ENCODE measurements around the gene SLC35G6.

SLC35G6 gene

DNA sequence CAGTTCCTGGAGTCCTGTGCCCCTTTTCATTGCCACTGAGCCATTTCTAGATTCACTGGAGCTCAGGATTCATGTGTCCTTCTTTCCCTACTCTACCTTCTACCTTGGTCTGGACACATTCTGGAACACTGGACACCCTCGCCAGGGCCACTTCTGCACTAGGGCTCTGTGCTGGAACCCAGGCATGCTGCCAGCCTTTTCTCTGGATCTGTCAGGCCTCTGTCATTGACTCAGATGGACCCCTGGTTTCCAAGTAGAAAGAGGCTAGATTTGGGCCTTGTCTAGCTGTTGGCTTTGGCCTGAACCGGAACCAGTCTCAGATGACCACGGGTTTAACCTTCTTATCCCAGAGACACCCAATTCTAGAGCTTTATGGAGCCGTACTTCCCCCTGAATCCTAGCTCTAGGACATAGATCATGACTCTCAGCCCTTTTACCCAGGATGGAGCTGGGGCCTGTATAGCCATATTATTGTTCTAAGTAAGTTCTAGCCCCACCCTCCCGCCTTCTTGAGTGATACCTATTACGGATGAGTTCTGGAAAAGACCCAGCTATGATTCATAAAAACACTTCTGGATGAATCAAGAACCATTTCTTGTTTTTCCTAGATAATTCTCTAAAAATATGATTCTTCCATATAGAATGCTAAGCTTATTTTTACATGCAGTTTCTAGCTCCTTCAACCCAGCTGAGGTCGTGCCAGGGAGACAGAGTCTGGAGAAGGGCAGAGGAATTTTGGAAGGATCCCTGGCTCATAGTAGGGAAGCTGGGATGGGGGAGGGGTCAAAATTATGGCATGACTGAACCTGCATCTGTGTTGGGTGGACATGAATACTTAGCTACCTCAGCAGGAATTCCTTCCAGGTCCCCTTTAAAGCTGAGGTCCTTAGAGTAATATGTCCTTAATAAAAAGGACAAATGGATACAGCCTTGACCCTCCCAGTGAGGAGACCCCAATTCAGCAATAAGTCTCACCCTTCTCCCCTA, 37.5 kb upstream of the SLC35G6 start:
- H3K27me3 Mint-ChIP-seq: peaks cover 86% of the 10 kb centered on the region
- no peak for ATAC-seq
- no peak overlapping the region for H3K4me3 Mint-ChIP-seq
- H3K27ac Mint-ChIP-seq: no peak overlapping the region
- H3K4me1 Mint-ChIP-seq: peaks cover 29% of the 10 kb centered on the region
- peaks cover 3% of the 10 kb centered on the region for H3K36me3 Mint-ChIP-seq
- H3K9me3 Mint-ChIP-seq: no peaks in the 10 kb centered on the region

DNA sequence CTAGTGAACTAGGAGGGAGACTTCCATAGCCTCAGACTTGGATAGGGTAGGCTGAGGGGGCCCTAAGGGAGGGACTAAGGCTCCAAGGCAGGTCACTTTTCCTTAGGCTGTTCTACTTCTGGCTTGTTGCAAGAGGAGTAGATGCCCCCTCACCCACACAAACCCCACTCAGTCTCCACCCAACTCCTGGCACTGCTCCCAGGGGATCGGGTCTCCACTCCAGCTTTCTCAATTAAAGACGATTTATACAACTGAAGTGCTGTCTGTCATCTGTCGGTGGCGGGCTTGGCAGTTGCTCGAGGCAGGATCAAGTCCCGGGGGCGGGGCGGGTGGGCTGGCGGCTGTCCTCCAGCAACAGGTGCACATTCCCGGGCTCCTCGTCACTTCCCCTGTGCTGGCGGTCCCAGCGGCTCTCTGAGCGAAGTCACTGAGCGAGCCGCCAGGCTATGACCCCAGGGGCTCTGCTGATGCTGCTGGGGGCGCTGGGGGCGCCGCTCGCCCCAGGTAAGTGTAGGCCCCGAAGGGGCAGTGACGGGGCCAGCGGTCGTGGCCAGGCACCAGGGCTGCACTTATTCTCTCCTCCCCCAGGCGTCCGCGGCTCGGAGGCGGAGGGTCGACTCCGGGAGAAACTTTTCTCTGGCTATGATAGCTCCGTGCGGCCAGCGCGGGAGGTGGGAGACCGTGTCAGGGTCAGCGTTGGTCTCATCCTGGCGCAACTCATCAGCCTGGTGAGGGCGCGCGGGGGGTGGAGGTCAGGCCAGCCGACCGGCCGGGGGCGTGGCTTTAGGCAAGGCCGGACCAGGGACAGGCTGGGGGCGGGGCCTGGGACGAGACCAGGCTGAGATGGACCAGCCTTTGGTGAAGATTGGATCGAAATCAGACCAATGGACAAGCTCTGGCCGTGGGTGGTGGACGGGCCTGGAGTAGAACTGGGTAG, 36.3 kb upstream of the SLC35G6 start, which contains the start of gene CHRNB1:
CHRNB1 (plus strand) TSS at position 380 of the 937 bp plus-strand sequence; CDS start at position 447, 67 bp downstream.
- Mint-ChIP-seq H3K27ac (peak within 1 kb of the TSS; percentile 17), H3K9me3 (no peaks in the 10 kb centered on the region), H3K4me3 (peak within 1 kb of the TSS; percentile 74), H3K4me1 (peaks cover 21% of the 10 kb centered on the region), H3K27me3 (peaks cover 86% of the 10 kb centered on the region), H3K36me3 (no peaks in the 10 kb centered on the region)
- ATAC-seq: peak; percentile 40

DNA sequence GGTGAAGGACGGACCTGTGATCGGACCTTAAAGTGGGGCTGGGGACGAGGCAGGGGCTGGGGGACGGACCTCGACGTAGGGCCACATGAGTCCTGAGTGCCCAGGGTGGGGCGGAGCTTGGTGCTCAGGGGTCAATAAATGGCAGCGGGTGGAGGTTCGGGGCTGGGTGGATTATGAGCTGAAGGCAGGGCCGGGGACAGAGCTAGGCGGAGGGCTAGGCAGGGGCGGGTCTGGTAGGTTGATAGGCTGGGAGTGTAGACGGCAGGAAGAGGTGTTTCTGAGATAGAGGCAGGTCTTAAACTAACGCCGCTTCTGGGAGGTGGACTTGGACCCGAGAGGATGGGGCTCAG, 35.7 kb upstream of the SLC35G6 start:
- Mint-ChIP-seq H3K27ac (peak overlapping the region; percentile 17), H3K27me3 (peaks cover 79% of the 10 kb centered on the region), H3K36me3 (no peaks in the 10 kb centered on the region), H3K9me3 (no peaks in the 10 kb centered on the region), H3K4me1 (peaks cover 15% of the 10 kb centered on the region), H3K4me3 (peak overlapping the region; percentile 74)
- peak; percentile 32 for ATAC-seq

DNA sequence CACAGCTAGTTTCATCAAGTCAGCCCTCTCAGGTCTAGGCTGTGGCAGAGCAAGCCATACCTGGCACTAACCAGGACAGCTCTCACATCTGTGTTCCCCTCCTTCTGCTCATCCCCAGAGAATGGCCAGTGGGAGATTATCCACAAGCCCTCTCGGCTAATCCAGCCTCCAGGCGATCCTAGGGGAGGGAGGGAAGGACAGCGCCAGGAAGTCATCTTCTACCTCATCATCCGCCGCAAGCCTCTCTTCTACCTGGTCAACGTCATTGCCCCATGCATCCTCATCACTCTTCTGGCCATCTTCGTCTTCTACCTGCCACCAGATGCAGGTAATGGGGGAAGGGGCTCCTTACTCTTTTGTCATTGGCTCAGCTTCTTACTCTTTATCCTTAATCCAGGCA, 32.8 kb upstream of the SLC35G6 start:
- Mint-ChIP-seq H3K27me3 (peaks cover 56% of the 10 kb centered on the region), H3K4me1 (peaks cover 12% of the 10 kb centered on the region), H3K27ac (no peak overlapping the region), H3K36me3 (no peaks in the 10 kb centered on the region), H3K4me3 (no peak overlapping the region), H3K9me3 (no peaks in the 10 kb centered on the region)
- no peak for ATAC-seq

DNA sequence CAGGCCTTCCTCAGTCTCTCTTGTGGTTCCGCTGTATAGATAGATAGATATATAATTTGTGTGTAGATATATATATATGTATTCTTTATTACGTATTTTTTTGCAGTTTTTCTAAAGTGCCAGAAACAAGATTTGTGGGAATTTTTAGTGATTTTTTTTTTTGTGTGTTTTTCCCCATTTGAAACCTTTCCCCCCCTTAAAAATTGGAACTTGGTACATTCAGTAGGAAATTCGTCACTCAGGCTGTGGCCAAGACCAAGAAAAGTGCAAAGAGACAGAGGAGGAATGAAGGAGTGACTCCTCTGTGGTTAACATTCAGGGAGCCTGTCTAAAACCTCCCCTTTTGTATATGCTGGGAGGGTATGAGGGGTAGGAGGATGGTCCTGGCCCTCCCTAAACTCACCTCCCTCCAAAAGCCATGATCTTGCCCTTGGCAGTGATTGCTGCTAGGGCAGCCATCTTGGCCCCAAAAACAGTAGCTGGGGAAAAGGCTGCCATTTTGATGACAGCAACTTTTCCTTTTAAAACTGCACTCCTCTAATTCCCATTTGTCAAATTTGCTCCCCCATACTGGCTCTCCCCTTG, 21.2 kb upstream of the SLC35G6 start:
- Mint-ChIP-seq H3K9me3 (no peaks in the 10 kb centered on the region), H3K27ac (no peak overlapping the region), H3K27me3 (no peaks in the 10 kb centered on the region), H3K36me3 (peaks cover 30% of the 10 kb centered on the region), H3K4me1 (peaks cover 7% of the 10 kb centered on the region), H3K4me3 (no peak overlapping the region)
- no peak for ATAC-seq

DNA sequence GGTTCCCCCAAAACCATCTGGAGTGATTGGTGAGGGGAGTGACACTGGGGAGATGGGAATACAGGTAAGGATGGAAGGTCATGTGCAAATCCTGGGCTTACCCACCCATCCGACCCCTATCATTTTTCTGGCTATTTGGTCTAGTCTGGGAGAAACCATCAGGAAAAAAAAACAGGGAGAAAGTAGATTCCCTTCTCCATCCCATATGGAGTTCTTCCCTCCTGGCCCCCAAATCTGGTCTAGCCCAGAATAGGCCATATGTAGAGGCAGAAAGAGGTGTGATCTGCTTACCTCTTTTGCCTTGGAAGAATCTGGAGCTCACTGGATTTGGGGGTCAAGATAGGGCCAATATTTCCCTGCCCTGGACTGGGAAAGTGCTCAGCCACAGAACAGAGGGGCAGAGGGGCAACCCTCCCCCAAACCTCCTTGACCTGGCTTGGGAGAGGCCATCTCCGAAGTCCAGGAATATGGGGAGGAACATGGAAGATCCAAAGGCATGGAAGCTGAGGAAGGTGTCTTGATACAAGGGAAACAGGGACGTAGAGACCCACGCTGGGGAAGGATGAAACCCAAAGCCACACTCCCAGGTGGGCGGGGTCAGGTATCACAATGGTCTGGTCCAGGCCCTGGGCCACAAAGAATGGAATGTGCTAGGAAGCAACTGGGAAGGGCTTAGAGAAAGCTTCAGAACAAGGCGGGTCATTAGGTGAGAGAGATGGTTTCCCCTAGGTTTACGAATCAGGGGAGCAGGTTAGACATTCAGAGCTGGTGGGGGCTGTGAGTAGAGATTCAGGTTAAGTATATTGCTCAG, 20.2 kb upstream of the SLC35G6 start:
- no peak overlapping the region for H3K27ac Mint-ChIP-seq
- H3K9me3 Mint-ChIP-seq: no peaks in the 10 kb centered on the region
- no peaks in the 10 kb centered on the region for H3K27me3 Mint-ChIP-seq
- no peak for ATAC-seq
- H3K4me3 Mint-ChIP-seq: no peak overlapping the region
- peaks cover 9% of the 10 kb centered on the region for H3K4me1 Mint-ChIP-seq
- peaks cover 38% of the 10 kb centered on the region for H3K36me3 Mint-ChIP-seq

DNA sequence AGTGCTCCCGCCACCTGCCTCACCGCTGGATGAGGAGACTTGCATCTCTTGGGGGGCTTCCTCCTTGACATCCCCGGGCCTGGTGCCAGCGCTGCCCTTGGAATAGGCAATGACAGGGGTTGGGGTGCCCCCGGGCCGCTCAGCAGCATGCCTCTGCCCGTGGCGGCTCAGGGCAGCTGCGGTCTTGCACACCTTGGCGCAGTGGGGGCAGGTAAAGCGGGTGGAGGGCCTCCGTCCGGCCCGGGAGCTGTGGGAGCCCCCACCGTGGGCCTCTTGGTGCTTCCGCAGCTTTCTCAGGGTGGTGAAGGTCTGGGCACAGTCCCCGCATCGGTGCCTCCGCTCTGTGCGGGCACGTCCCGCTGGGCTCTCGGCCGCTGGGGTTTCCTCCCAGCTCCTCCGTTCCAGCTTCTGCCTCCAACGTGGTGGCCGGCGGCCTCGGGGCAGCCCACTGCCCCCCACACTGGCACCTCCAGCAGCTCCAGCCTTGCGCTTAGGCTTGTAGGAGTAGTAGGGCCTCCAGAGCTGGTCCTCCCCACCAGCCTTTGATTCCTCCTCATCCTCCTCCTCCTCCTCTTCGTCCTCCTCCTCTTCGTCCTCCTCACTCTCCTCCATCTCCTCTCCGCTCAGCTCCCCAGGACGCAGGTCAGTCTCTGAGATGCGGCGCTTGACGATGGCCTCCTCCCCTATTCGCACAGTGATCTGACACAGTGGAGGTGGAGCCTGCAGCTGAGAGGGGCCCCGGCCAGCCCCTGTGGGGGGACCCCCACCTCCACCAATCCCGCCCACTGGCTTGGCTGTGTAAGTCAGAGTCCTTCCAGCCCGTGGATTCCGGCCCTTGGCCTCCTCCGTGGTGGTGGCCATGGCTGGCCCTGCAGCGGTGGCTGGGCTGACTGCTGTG, 18.5 kb upstream of the SLC35G6 start:
- H3K36me3 Mint-ChIP-seq: peaks cover 49% of the 10 kb centered on the region
- no peak overlapping the region for H3K27ac Mint-ChIP-seq
- H3K4me3 Mint-ChIP-seq: no peak overlapping the region
- no peaks in the 10 kb centered on the region for H3K27me3 Mint-ChIP-seq
- no peak for ATAC-seq
- peaks cover 18% of the 10 kb centered on the region for H3K4me1 Mint-ChIP-seq
- H3K9me3 Mint-ChIP-seq: no peaks in the 10 kb centered on the region

DNA sequence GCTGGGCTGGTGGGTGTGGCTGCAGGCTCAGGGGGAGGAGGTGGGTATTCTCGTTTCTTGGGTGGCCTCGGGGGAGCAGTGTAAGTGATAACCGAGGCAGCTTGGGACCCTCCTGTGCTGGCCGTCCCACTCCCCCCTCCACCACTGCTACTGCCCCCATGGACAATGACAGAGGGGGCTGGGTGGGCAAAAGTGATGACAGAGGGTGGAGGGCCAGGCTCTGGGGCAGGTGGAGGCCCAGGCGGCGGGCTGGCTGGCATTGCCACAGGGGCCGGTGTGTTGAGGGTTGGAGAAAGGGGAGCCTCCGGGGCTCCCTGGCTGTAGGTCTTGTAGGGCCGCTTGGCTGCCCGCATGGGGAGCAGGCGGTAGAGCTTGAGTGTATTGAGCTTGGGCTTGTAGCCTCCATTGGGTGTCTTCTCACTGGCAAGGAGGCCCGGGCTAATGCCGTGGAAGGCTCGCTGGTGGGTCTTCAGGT, 17.8 kb upstream of the SLC35G6 start:
- H3K4me1 Mint-ChIP-seq: peaks cover 25% of the 10 kb centered on the region
- no peaks in the 10 kb centered on the region for H3K27me3 Mint-ChIP-seq
- H3K9me3 Mint-ChIP-seq: no peaks in the 10 kb centered on the region
- H3K4me3 Mint-ChIP-seq: no peak overlapping the region
- H3K27ac Mint-ChIP-seq: no peak overlapping the region
- H3K36me3 Mint-ChIP-seq: peaks cover 50% of the 10 kb centered on the region
- ATAC-seq: no peak

DNA sequence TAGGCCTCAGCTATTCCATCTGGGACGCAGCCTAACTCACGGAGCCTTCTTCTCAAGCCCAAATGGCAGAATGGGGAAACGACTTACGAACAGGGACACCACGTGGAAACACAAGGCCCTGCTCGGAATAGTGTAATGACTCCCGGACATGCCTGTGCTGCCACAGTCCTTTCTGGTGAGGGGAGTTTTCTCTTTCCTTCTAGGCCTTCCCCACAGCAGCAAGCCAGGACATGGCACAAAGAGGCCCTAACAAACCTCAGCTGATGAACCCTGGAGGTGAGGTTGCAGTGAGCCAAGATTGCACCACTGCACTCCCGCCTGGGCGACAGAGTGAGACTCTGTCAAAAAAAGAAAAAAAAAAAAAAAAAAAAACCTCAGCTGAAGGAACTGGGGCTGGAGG, 17.2 kb upstream of the SLC35G6 start:
- Mint-ChIP-seq H3K27me3 (no peaks in the 10 kb centered on the region), H3K4me1 (peaks cover 30% of the 10 kb centered on the region), H3K27ac (no peak overlapping the region), H3K36me3 (peaks cover 53% of the 10 kb centered on the region), H3K4me3 (no peak overlapping the region), H3K9me3 (no peaks in the 10 kb centered on the region)
- no peak for ATAC-seq

DNA sequence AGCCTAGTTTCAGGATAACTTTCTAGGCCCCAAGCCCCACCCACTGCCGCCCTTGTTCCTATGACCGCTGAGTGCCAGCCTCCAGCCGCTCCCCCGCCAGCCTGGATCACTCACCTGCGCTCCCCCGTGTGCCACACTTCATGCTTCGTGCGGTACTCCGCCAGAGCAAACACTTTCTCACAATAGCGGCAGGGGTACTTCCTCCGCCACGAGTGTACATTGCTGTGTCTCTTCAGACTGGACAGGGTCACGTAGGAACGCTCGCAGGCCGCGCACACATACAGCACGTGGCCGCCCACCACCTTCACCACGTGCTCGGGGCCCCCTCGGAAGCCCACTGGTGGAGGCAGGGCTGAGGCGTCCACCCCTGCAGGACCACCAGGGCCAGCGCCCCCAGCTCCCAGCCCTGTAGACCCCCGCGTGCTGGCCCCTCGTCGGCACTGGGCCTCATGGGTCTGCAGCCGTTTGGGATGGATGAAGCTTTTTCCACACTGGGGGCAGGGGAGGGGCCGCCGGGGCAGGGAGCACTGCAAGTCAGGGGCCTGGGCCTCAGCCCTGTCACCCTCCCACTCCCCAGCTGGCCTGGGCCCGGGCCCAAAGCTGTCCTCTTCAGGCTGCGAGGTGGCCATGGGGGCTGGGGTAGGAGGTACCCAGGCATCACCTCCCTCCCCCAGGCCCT, 15.5 kb upstream of the SLC35G6 start:
- Mint-ChIP-seq H3K9me3 (no peaks in the 10 kb centered on the region), H3K27me3 (no peaks in the 10 kb centered on the region), H3K4me1 (peaks cover 30% of the 10 kb centered on the region), H3K36me3 (peaks cover 53% of the 10 kb centered on the region), H3K27ac (no peak overlapping the region), H3K4me3 (no peak overlapping the region)
- ATAC-seq: peak; percentile 34

DNA sequence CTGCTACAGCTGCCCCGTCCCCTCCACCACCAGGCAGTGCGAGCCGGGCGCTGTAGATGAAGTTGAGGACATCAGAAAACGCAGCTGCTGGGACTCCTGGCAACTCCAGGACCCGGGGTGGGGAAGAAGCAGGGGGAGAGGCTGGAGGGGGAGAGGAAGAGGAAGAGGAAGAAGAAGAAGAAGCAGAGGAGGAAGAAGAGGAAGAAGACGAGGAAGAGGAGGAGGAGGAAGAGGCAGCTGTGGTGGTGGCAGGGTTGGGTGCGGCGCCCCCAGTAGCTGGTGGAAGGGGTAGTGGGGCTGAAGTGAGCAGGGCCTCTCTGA, 15.0 kb upstream of the SLC35G6 start:
- Mint-ChIP-seq H3K4me3 (no peak overlapping the region), H3K36me3 (peaks cover 49% of the 10 kb centered on the region), H3K9me3 (no peaks in the 10 kb centered on the region), H3K27ac (no peak overlapping the region), H3K27me3 (no peaks in the 10 kb centered on the region), H3K4me1 (peaks cover 30% of the 10 kb centered on the region)
- ATAC-seq: no peak

DNA sequence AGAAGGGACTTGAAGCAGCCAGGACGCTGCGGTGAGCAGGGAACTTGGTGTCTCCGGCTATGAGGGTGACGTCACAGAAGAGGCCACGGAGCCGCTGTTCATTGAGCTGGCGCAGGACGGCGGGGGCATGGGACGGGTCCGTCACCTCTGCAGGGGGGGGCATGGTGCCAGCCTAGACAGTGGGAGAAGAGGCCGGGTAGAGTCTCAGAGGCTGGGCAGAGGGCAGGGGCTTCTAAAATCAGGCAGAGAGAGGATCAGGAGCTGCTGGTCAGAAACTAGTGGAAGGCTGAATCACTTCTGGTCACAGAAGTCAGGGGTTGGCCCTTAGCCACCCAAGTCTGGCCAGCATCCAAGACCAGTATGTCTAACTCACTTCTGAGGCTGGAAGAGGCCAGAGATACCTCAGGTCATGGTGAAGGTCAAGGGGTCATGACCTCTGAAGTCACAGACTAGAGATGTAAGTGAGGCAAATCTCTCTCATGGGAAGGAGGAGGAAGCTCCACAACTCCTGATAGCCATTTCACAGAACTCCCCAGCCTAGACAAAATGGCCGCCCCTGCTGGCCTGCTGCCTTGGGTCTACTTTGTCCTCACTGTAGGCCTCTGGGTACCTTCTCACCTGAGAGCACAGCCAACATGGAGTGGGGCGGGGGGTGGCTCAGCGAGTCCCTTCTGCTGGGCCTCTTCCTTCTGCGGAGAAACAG, 14.5 kb upstream of the SLC35G6 start:
- peak; percentile 25 for ATAC-seq

DNA sequence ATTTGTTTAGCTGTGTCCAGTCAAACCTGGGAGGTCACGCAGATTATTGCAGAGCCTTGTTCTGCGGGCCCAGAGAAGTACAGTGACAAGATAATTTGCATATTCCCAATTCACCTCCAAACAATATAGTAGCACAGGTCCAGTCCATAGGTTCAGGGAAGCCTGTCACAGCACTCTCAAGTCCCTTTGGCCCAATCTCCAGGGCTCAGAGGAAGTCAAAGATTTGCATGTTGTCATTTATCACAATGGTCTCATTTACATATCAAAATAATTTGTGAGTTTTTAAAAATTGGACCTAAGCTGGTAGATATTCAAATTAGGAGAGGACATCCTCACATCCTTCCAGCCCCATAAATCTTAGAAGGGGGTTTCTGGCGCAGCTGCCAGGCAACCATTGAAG, 13.7 kb upstream of the SLC35G6 start:
- H3K36me3 Mint-ChIP-seq: peaks cover 42% of the 10 kb centered on the region
- no peaks in the 10 kb centered on the region for H3K9me3 Mint-ChIP-seq
- no peak overlapping the region for H3K4me3 Mint-ChIP-seq
- peaks cover 39% of the 10 kb centered on the region for H3K4me1 Mint-ChIP-seq
- no peak for ATAC-seq
- H3K27me3 Mint-ChIP-seq: no peaks in the 10 kb centered on the region
- H3K27ac Mint-ChIP-seq: peak overlapping the region; percentile 29

More for the DNA sequence above, 14.5 kb upstream of the SLC35G6 start:
- peaks cover 33% of the 10 kb centered on the region for H3K4me1 Mint-ChIP-seq
- H3K27me3 Mint-ChIP-seq: no peaks in the 10 kb centered on the region
- peak overlapping the region; percentile 29 for H3K27ac Mint-ChIP-seq
- H3K36me3 Mint-ChIP-seq: peaks cover 44% of the 10 kb centered on the region
- no peaks in the 10 kb centered on the region for H3K9me3 Mint-ChIP-seq
- H3K4me3 Mint-ChIP-seq: no peak overlapping the region

All from stimulated activated memory B cell treated with anti-CD40 and anti-IgM and Interleukin-4, amounts not matched to agents 10 μg/mL and 1 μg/mL and 100 μg/mL, for 72 hours (primary cell).